Measurements from ENCODE around the gene FAM120C. TPM values are rescaled to one million over a fixed set of nuclear protein-coding genes. Genes with fewer than 3 reads are reported as not detected.

The FAM120C gene
- total RNA-seq, 2 experiments from 2014 or later, result 12.9 to 14.7 TPM

- H3K4me3 Mint-ChIP-seq, result peak overlapping the region; percentile 26
- no peaks in the 10 kb centered on the region for H3K9me3 Mint-ChIP-seq
- POLR2A ChIA-PET, result no interaction called here
- H3K36me3 Mint-ChIP-seq, result peaks cover 29% of the 10 kb centered on the region
- peaks cover 47% of the 10 kb centered on the region for H3K4me1 Mint-ChIP-seq
- DNase-seq, result no peak
- no peak for ATAC-seq (ENCODE audit: low read depth)
- no peak overlapping the region for H3K27ac Mint-ChIP-seq
- H3K27me3 Mint-ChIP-seq, result no peaks in the 10 kb centered on the region
Measured at GRCh38 chrX:54178100-54178940, 4.7 kb downstream of the FAM120C start.

- peaks cover 47% of the 10 kb centered on the region for H3K4me1 Mint-ChIP-seq
- ATAC-seq (ENCODE audit: low read depth) (no peak), DNase-seq (no peak)
- H3K27me3 Mint-ChIP-seq, result no peaks in the 10 kb centered on the region
- H3K27ac Mint-ChIP-seq, result no peak overlapping the region
- H3K4me3 Mint-ChIP-seq, result no peak overlapping the region
- POLR2A ChIA-PET, result no interaction called here
- no peaks in the 10 kb centered on the region for H3K9me3 Mint-ChIP-seq
- peaks cover 29% of the 10 kb centered on the region for H3K36me3 Mint-ChIP-seq
Measured at GRCh38 chrX:54177306-54177705, 5.7 kb downstream of the FAM120C start.

- DNase-seq (no peak), ATAC-seq (ENCODE audit: low read depth) (no peak)
- Mint-ChIP-seq H3K27me3 (no peaks in the 10 kb centered on the region), H3K4me1 (peaks cover 16% of the 10 kb centered on the region), H3K4me3 (no peak overlapping the region), H3K27ac (no peak overlapping the region), H3K36me3 (peaks cover 25% of the 10 kb centered on the region), H3K9me3 (no peaks in the 10 kb centered on the region)
- POLR2A ChIA-PET, result no interaction called here
Measured at GRCh38 chrX:54173791-54174190, 9.3 kb downstream of the FAM120C start.

GRCh38 chrX:54172455-54172854 lies 10.6 kb downstream of the FAM120C start:
- POLR2A ChIA-PET, result interaction anchor here (0.6 kb wide), 1 partner anchor 721 kb away, joined by 3 read pairs; no protein-coding TSS in a partner anchor
- H3K4me3 Mint-ChIP-seq, result no peak overlapping the region
- peaks cover 8% of the 10 kb centered on the region for H3K4me1 Mint-ChIP-seq
- no peak overlapping the region for H3K27ac Mint-ChIP-seq
- no peak for DNase-seq
- H3K27me3 Mint-ChIP-seq, result no peaks in the 10 kb centered on the region
- peaks cover 19% of the 10 kb centered on the region for H3K36me3 Mint-ChIP-seq
- H3K9me3 Mint-ChIP-seq, result no peaks in the 10 kb centered on the region
- no peak for ATAC-seq (ENCODE audit: low read depth)

GRCh38 chrX:54171527-54172250 lies 11.4 kb downstream of the FAM120C start:
- no peak for ATAC-seq (ENCODE audit: low read depth)
- Mint-ChIP-seq H3K4me3 (no peak overlapping the region), H3K4me1 (peaks cover 1% of the 10 kb centered on the region), H3K27me3 (no peaks in the 10 kb centered on the region), H3K27ac (no peak overlapping the region), H3K36me3 (peaks cover 11% of the 10 kb centered on the region), H3K9me3 (no peaks in the 10 kb centered on the region)
- no peak for DNase-seq
- POLR2A ChIA-PET, result no interaction called here

GRCh38 chrX:54171091-54171490 lies 12.0 kb downstream of the FAM120C start:
- POLR2A ChIA-PET, result no interaction called here
- Mint-ChIP-seq H3K4me1 (no peaks in the 10 kb centered on the region), H3K27me3 (no peaks in the 10 kb centered on the region), H3K4me3 (no peak overlapping the region), H3K27ac (no peak overlapping the region), H3K9me3 (no peaks in the 10 kb centered on the region), H3K36me3 (peaks cover 7% of the 10 kb centered on the region)
- no peak for DNase-seq
- ATAC-seq (ENCODE audit: low read depth), result no peak

GRCh38 chrX:54166915-54167314 lies 16.1 kb downstream of the FAM120C start:
- Mint-ChIP-seq H3K27me3 (no peaks in the 10 kb centered on the region), H3K27ac (no peak overlapping the region), H3K36me3 (no peaks in the 10 kb centered on the region), H3K9me3 (no peaks in the 10 kb centered on the region), H3K4me1 (no peaks in the 10 kb centered on the region), H3K4me3 (no peak overlapping the region)
- POLR2A ChIA-PET, result no interaction called here
- ATAC-seq (ENCODE audit: low read depth) (no peak), DNase-seq (no peak)

GRCh38 chrX:54157561-54157960 lies 25.5 kb downstream of the FAM120C start:
- Mint-ChIP-seq H3K36me3 (peaks cover 7% of the 10 kb centered on the region), H3K27me3 (no peaks in the 10 kb centered on the region), H3K4me1 (peaks cover 2% of the 10 kb centered on the region), H3K9me3 (no peaks in the 10 kb centered on the region), H3K27ac (no peak overlapping the region), H3K4me3 (no peak overlapping the region)
- POLR2A ChIA-PET, result no interaction called here
- ATAC-seq (ENCODE audit: low read depth) (no peak), DNase-seq (no peak)

- no peak overlapping the region for H3K27ac Mint-ChIP-seq
- no peaks in the 10 kb centered on the region for H3K27me3 Mint-ChIP-seq
- peaks cover 8% of the 10 kb centered on the region for H3K36me3 Mint-ChIP-seq
- no peak overlapping the region for H3K4me3 Mint-ChIP-seq
- ATAC-seq (ENCODE audit: low read depth), result no peak
- no peaks in the 10 kb centered on the region for H3K4me1 Mint-ChIP-seq
- POLR2A ChIA-PET, result no interaction called here
- no peaks in the 10 kb centered on the region for H3K9me3 Mint-ChIP-seq
- no peak for DNase-seq
Measured at GRCh38 chrX:54134269-54134668, 48.8 kb downstream of the FAM120C start.

GRCh38 chrX:54116391-54116790 lies 66.7 kb downstream of the FAM120C start:
- no peaks in the 10 kb centered on the region for H3K9me3 Mint-ChIP-seq
- ATAC-seq (ENCODE audit: low read depth), result no peak
- no peaks in the 10 kb centered on the region for H3K4me1 Mint-ChIP-seq
- no peaks in the 10 kb centered on the region for H3K27me3 Mint-ChIP-seq
- POLR2A ChIA-PET, result no interaction called here
- no peak overlapping the region for H3K4me3 Mint-ChIP-seq
- peaks cover under 1% of the 10 kb centered on the region for H3K36me3 Mint-ChIP-seq
- no peak overlapping the region for H3K27ac Mint-ChIP-seq
- no peak for DNase-seq

- POLR2A ChIA-PET, result no interaction called here
Measured at GRCh38 chrX:54093571-54093970, 89.5 kb downstream of the FAM120C start.

GRCh38 chrX:54093159-54093558 lies 89.9 kb downstream of the FAM120C start:
- H3K27me3 Mint-ChIP-seq, result no peaks in the 10 kb centered on the region
- H3K36me3 Mint-ChIP-seq, result no peaks in the 10 kb centered on the region
- H3K27ac Mint-ChIP-seq, result no peak overlapping the region
- POLR2A ChIA-PET, result no interaction called here
- no peak for DNase-seq
- H3K9me3 Mint-ChIP-seq, result no peaks in the 10 kb centered on the region
- no peak for ATAC-seq (ENCODE audit: low read depth)
- H3K4me3 Mint-ChIP-seq, result no peak overlapping the region
- H3K4me1 Mint-ChIP-seq, result no peaks in the 10 kb centered on the region

More at GRCh38 chrX:54093571-54093970, 89.5 kb downstream of the FAM120C start:
- ATAC-seq (ENCODE audit: low read depth) (no peak), DNase-seq (no peak)
- no peaks in the 10 kb centered on the region for H3K36me3 Mint-ChIP-seq
- no peak overlapping the region for H3K27ac Mint-ChIP-seq
- H3K9me3 Mint-ChIP-seq, result no peaks in the 10 kb centered on the region
- no peaks in the 10 kb centered on the region for H3K27me3 Mint-ChIP-seq
- no peaks in the 10 kb centered on the region for H3K4me1 Mint-ChIP-seq
- no peak overlapping the region for H3K4me3 Mint-ChIP-seq

GRCh38 chrX:54090880-54091279 lies 92.2 kb downstream of the FAM120C start:
- no peak overlapping the region for H3K4me3 Mint-ChIP-seq
- POLR2A ChIA-PET, result no interaction called here
- ATAC-seq (ENCODE audit: low read depth) (no peak), DNase-seq (no peak)
- H3K4me1 Mint-ChIP-seq, result no peaks in the 10 kb centered on the region
- H3K27me3 Mint-ChIP-seq, result no peaks in the 10 kb centered on the region
- no peak overlapping the region for H3K27ac Mint-ChIP-seq
- H3K9me3 Mint-ChIP-seq, result no peaks in the 10 kb centered on the region
- no peaks in the 10 kb centered on the region for H3K36me3 Mint-ChIP-seq

GRCh38 chrX:54089191-54089590 lies 93.9 kb downstream of the FAM120C start:
- Mint-ChIP-seq H3K4me3 (no peak overlapping the region), H3K4me1 (no peaks in the 10 kb centered on the region), H3K36me3 (peaks cover 1% of the 10 kb centered on the region), H3K27me3 (no peaks in the 10 kb centered on the region), H3K9me3 (no peaks in the 10 kb centered on the region), H3K27ac (no peak overlapping the region)
- POLR2A ChIA-PET, result no interaction called here
- no peak for ATAC-seq (ENCODE audit: low read depth)
- no peak for DNase-seq

Data from activated naive CD8-positive, alpha-beta T cell treated with anti-CD3 and anti-CD28 coated beads, Interleukin-2, amount 10 ng/mL, durations not matched to agents 7 days and 5 days (primary cell).